MM.1S (cell line): Measurements from ENCODE around the gene SIN3A.

ENCODE experiments used
- DNase-seq: peaks from one replicate; pipeline ENCODE4 v3.0.0-alpha.2; 2015
- H2AFZ ChIP-seq: fragments of 300-600 bp; sonication (generic); 2 replicates; pipeline ENCODE4 v1.6.0; 2016; ENCODE audit warnings: antibody characterized with exemption, low read length
- H3F3A ChIP-seq: fragments of 300-600 bp; sonication (generic); 2 replicates; pipeline ENCODE4 v1.6.1; 2016; ENCODE audit warnings: mild to moderate bottlenecking, antibody characterized with exemption, low read length, moderate library complexity, mixed read lengths; ENCODE audit not compliant: insufficient read depth
- H3K27ac ChIP-seq: fragments of 300-600 bp; sonication (generic); 2 replicates; pipeline ENCODE4 v1.5.1; 2016; ENCODE audit warnings: mild to moderate bottlenecking, low read length
- H3K27me3 ChIP-seq: fragments of 300-600 bp; sonication (generic); replicated peaks from 2 replicates; pipeline ENCODE4 v1.6.0; 2016; ENCODE audit warnings: low read length; ENCODE audit not compliant: insufficient read depth
- H3K36me3 ChIP-seq: fragments of 300-600 bp; sonication (generic); replicated peaks from 2 replicates; pipeline ENCODE4 v1.6.1; 2016; ENCODE audit warnings: mild to moderate bottlenecking, low read length, mixed read lengths; ENCODE audit not compliant: insufficient read depth
- H3K4me1 ChIP-seq: fragments of 300-600 bp; sonication (generic); 2 replicates; pipeline ENCODE4 v1.6.1; 2016; ENCODE audit warnings: low read length, mixed read lengths
- H3K4me2 ChIP-seq: fragments of 300-600 bp; sonication (generic); 2 replicates; pipeline ENCODE4 v1.6.0; 2016; ENCODE audit warnings: low read depth, low read length
- H3K4me3 ChIP-seq: fragments of 300-600 bp; sonication (generic); 2 replicates; pipeline ENCODE4 v1.5.1; 2016; ENCODE audit warnings: low read length, mixed read lengths
- H3K79me2 ChIP-seq: fragments of 300-600 bp; sonication (generic); 2 replicates; pipeline ENCODE4 v1.6.1; 2016; ENCODE audit warnings: mixed run types, low read length, mixed read lengths
- H3K9ac ChIP-seq: fragments of 300-600 bp; sonication (generic); 2 replicates; pipeline ENCODE4 v1.6.1; 2016; ENCODE audit warnings: low read length, mixed read lengths
- H3K9me2 ChIP-seq: fragments of 300-600 bp; sonication (generic); replicated peaks from 2 replicates; pipeline ENCODE4 v1.6.1; 2016; ENCODE audit warnings: mild to moderate bottlenecking, low read length, mixed read lengths; ENCODE audit not compliant: insufficient read depth
- H3K9me3 ChIP-seq: fragments of 300-600 bp; sonication (generic); replicated peaks from 2 replicates; pipeline ENCODE4 v1.6.1; 2016; ENCODE audit warnings: mild to moderate bottlenecking, low read length, mixed read lengths; ENCODE audit not compliant: insufficient read depth
- H4K20me1 ChIP-seq: fragments of 300-600 bp; sonication (generic); 2 replicates; pipeline ENCODE4 v1.6.1; 2016; ENCODE audit warnings: mild to moderate bottlenecking, low read length, moderate library complexity, mixed read lengths; ENCODE audit not compliant: insufficient read depth
- CTCF ChIP-seq: fragments of 300-600 bp; sonication (generic); IDR thresholded peaks from 2 replicates; pipeline ENCODE4 v1.5.1; 2016; ENCODE audit warnings: antibody characterized with exemption, low read length, mixed read lengths
- EZH2 ChIP-seq: fragments of 300-600 bp; sonication (generic); optimal IDR thresholded peaks from 2 replicates; pipeline ENCODE3; 2017; ENCODE audit warnings: low read depth, mild to moderate bottlenecking, antibody characterized with exemption, low read length, mixed read lengths
- EZH2phosphoT487 ChIP-seq: fragments of 300-600 bp; sonication (generic); IDR thresholded peaks from 2 replicates; pipeline ENCODE4 v1.6.1; 2018; ENCODE audit warnings: antibody characterized with exemption, low read length

The SIN3A gene

GRCh38 chr15:75361361-75361988, 90.0 kb downstream of the SIN3A start:
- H3F3A ChIP-seq, result no peaks in the 10 kb centered on the region
- H3K79me2 ChIP-seq, result no peaks in the 10 kb centered on the region
- no peaks in the 10 kb centered on the region for H3K4me1 ChIP-seq
- H3K36me3 ChIP-seq, result no peaks in the 10 kb centered on the region
- H4K20me1 ChIP-seq, result no peaks in the 10 kb centered on the region
- no peak overlapping the region for H2AFZ ChIP-seq
- DNase-seq, result no peak
- H3K9me2 ChIP-seq, result no peaks in the 10 kb centered on the region
- no peak overlapping the region for H3K27ac ChIP-seq
- H3K27me3 ChIP-seq, result no peaks in the 10 kb centered on the region
- TF ChIP-seq EZH2 (no peak), EZH2phosphoT487 (no peak), CTCF (no peak)
- H3K9me3 ChIP-seq, result no peaks in the 10 kb centered on the region
- H3K4me3 ChIP-seq, result no peak overlapping the region
- H3K4me2 ChIP-seq, result no peak overlapping the region
- no peak overlapping the region for H3K9ac ChIP-seq

GRCh38 chr15:75360856-75361255, 90.6 kb downstream of the SIN3A start:
- H4K20me1 ChIP-seq, result no peaks in the 10 kb centered on the region
- H3K4me2 ChIP-seq, result no peak overlapping the region
- H3K9me2 ChIP-seq, result no peaks in the 10 kb centered on the region
- no peak for DNase-seq
- H3K4me3 ChIP-seq, result no peak overlapping the region
- H3F3A ChIP-seq, result no peaks in the 10 kb centered on the region
- TF ChIP-seq CTCF, result no peak
- TF ChIP-seq EZH2phosphoT487, result no peak
- no peak for TF ChIP-seq EZH2
- H3K36me3 ChIP-seq, result no peaks in the 10 kb centered on the region
- no peak overlapping the region for H2AFZ ChIP-seq
- H3K27ac ChIP-seq, result no peak overlapping the region
- H3K79me2 ChIP-seq, result no peaks in the 10 kb centered on the region
- H3K9ac ChIP-seq, result no peak overlapping the region
- H3K4me1 ChIP-seq, result no peaks in the 10 kb centered on the region
- H3K9me3 ChIP-seq, result no peaks in the 10 kb centered on the region
- no peaks in the 10 kb centered on the region for H3K27me3 ChIP-seq

GRCh38 chr15:75360391-75360790, 91.1 kb downstream of the SIN3A start:
- H3K4me1 ChIP-seq, result no peaks in the 10 kb centered on the region
- no peaks in the 10 kb centered on the region for H4K20me1 ChIP-seq
- no peak overlapping the region for H3K9ac ChIP-seq
- H3K27me3 ChIP-seq, result no peaks in the 10 kb centered on the region
- H3K79me2 ChIP-seq, result no peaks in the 10 kb centered on the region
- no peak for DNase-seq
- no peaks in the 10 kb centered on the region for H3F3A ChIP-seq
- no peaks in the 10 kb centered on the region for H3K36me3 ChIP-seq
- H3K27ac ChIP-seq, result no peak overlapping the region
- H3K9me3 ChIP-seq, result no peaks in the 10 kb centered on the region
- no peak overlapping the region for H2AFZ ChIP-seq
- no peaks in the 10 kb centered on the region for H3K9me2 ChIP-seq
- H3K4me3 ChIP-seq, result no peak overlapping the region
- TF ChIP-seq EZH2phosphoT487, result no peak
- TF ChIP-seq EZH2, result no peak
- TF ChIP-seq CTCF, result no peak
- H3K4me2 ChIP-seq, result no peak overlapping the region
